GM19438 (cell line): ENCODE measurements around the gene TCTA.

Source experiments
- ATAC-seq: cut with Tn5 transposase; IDR thresholded peaks from one replicate; pipeline ENCODE4 v1.9.1; 2021; ENCODE audit warnings: low read depth; ENCODE audit not compliant: unreplicated experiment

TCTA gene

GRCh38 chr3:49456466-49456865 is 44.2 kb downstream of the TCTA start:
- no peak for ATAC-seq

- ATAC-seq, result no peak
These were observed 48.1 kb downstream of the TCTA start for GRCh38 chr3:49460188-49460890.

- no peak for ATAC-seq
These were observed 48.7 kb downstream of the TCTA start for GRCh38 chr3:49460956-49461355.

GRCh38 chr3:49461443-49462171 is 49.4 kb downstream of the TCTA start:
- ATAC-seq, result no peak

GRCh38 chr3:49462222-49462621 is 50.0 kb downstream of the TCTA start:
- ATAC-seq, result no peak

GRCh38 chr3:49465270-49466034 is 53.2 kb downstream of the TCTA start:
- ATAC-seq, result no peak
